Epidermal melanocyte (primary cell): ENCODE results near the gene TMED4.
A peak's percentile ranks its signal among the peaks of the same experiment; 100 is the strongest.
"Not testable (repeated sequence)": the region's sequence is repeated elsewhere in the genome, so short reads cannot be mapped to it uniquely, and the experiment has no call there.

Experiments
- DNase-seq: peaks from one replicate; pipeline ENCODE4 v3.0.0; 2011; ENCODE audit warnings: low spot score; ENCODE audit not compliant: insufficient read length

Gene TMED4

GRCh38 chr7:44607141-44608068, 25.4 kb upstream of the TMED4 start:
- DNase-seq = no peak

DNA sequence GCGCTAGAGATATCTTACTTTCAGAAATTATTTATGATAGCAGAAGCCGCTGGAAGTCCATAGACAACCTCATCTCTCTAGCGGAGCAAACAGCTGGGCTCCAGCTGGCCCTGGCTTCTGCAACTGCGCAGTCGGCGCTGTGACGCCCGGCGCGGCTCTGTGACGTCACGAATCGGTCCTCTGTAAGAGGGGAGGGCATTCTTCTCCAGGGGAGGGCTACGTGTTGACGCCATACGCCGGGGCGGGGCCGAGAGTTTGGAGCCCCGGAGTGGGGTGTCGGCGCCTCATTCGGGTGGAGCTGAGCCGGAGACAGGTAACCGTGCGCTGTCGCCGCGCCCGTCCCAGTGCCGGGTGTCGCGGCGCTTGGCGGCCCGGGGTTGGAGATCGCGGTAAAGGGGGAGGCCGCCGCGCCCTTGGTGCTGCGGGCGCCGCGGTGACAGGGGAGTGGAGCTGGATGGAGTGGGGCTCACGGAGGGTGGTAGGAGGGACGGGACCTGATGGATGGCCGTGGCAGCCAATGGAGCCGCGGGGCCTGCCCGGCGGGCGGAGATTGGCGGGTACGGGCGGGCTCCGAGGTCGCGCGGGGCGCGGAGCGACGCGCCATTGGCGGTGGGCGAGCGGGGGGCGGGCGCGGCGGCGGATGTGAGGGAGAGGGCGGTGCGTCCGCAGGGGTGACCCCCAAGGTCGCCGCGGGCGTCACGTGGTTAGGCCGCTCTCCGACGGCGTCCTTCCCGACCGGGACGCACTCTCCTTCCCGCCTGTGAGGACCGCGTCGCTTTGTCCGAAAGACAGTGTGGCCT, 24.5 kb upstream of the TMED4 start, which contains the start of gene OGDH:
OGDH (plus strand) TSS at position 287 of the 800 bp plus-strand sequence. CDS start 17,717 bp downstream, outside the sequence.
- DNase-seq = peak; percentile 97

DNA sequence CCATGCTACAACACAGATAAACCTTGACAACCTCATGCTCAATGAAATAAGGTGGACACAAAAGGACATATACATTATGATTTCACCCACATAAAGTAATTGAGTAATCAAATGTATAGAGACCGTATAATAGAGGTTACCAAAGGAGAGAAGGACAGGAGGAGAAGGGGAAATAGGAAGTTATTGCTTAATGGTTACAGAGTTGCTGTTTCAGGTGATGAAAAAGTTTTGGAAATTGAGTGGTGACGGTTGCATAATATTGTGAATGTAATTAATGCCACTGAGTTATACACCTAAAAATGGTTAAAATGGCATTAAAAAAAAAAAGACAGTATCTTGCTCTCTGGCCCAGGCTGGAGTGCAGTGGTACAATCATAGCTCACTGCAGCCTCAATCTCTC, 22.9 kb upstream of the TMED4 start:
- DNase-seq = no peak

DNA sequence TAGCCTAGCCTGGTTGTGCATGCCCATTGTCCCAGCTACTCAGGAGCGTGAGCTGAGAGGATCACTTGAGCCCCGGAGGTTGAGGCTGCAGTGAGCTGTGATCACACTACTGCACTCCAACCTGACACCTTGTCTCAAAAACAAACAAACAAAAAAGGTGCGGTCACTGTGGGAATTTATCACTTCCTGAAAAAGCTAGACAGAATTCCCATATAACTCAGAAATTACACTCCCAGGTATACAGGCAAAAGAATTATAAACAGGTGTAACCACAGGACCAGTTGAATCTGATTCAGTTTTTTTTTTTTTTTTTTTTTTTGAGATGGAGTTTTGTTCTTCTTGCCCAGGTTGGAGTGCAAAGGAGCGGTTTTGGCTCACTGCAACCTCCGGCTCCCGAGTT, 21.2 kb upstream of the TMED4 start:
- DNase-seq = no peak

DNA sequence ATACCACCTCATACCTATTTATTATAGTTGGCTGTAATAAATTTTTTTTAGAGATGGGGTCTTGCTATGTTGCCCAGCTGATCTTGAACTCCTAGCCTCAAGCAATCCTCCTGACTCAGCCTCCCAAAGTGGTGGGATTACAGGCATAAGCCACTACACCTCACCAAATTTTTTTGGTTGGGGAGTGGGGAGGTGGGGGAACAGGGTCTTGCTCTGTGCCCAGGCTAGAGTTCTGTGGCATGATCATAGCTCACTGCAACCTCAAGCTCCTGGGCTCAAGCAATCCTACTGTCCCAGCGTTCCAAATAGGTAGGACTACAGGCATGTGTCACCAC, 20.5 kb upstream of the TMED4 start:
- DNase-seq = no peak

DNA sequence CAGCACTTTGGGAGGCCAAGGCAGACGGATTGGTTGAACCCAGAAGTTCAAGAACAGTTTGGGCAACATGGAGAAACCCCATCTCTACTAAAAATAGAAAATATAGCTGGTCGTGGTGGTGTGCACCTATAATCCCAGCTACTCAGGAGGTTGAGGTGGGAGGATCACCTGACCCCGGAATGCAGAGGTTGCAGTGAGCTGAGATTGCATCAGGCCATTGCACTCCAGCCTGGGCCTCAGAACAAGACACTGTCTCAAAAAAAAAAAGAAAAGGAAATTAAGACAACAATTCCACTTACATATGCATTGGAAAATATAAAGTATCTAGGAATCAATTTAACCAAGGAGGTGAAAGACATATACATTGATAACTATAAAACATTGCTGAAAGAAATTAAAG, 17.2 kb upstream of the TMED4 start:
- no peak for DNase-seq

DNA sequence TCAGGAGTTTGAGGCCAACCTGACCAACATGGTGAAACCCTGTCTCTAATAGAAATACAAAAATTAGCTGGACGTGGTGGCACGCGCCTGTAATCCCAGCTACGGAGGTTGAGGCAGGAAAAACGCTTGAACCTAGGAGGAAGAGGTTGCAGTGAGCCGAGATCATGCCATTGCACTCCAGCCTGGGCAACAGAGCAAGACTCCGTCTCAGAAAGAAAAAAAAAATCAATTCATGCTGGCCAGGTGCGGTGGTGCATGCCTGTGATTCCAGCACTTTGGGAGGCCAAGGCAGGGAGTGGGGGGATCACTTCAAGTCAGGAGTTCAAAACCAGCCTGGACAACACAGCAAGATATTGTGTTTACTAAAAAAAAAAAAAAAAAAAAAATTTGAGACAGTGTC, 15.2 kb upstream of the TMED4 start:
- not testable (repeated sequence) for DNase-seq

DNA sequence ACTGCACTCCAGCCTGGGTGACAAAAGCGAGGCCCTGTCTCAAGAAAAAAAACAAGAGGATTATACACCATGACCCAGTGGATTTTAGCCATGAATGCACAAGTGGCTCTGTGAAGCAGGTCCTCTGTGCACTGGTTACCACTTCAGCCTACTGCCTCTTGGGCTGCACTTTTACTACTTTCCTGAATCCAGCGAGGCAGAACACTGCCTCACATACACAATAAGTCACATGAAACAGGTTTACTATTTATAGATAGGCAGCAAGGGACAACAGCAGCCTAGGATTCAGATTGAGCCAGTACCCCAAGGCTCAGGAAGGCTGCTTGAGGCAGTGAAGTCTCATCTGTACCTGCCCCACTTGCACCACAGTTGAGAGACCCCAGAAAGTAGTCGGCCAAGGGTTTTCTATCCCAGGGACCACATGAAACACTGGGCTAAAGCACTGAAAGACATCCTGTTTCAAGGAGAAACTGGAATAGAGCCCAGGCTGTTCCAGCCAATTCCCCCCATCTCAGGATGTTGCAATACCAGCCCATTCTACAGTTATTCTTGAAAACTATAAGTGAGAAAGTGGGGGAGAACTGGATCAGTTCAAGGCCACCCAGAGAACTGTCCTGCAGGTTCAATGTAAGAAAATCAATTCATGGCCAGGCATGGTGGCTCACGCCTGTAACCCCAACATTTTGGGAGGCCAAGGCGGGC, 14.1 kb upstream of the TMED4 start:
- DNase-seq = no peak

DNA sequence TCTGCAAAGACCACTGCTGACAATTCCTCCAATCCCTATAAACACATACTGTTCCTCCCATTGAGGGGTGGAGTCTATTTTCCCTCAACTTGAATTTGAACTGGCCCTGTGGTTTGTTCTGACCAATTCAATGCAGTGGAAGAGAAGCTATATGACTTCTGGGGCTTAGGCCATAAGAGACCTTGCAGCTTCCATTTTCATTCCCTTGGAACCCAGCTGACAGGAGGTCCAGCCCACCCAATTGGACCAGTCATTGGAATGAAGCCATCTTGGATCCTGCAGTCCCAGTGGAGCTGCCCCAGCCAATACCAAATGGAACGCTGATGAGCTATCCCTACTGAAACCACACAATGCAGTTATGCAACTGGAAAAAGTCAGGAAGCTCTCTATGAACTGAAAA, 8.9 kb upstream of the TMED4 start:
- DNase-seq = no peak

- no peak for DNase-seq
Measured at GRCh38 chr7:44587843-44588711, 6.0 kb upstream of the TMED4 start.

DNA sequence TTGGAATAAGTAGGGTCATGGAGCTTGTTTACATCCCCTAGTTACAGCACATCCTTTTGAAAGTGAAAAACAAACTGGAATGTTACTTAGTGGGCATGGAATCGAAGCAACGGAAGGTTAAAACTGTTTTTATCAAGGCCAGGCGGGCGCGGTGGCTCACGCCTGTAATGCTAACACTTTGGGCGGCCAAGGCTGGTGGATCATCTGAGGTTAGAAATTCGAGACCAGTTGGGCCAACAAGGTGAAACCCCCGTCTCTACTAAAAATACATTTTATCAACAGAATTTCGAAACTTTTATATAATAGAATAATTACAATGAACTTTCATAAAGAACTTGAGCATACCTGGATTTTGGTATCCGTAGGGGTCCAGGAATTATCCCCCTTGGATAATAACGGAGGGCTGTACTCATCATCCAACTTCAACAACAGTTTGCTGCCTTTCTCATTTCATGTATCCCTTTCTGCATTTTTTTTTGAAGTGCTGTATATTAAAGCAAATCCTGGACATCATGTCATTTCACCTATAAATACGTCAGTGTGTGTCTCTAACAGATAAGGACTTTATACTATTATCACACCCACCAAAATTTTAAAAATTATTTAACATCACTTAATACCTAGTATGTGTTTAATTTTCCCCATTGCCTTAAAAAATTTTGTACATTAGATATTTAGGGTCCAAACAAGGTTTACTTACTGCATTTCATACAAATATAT, 1.3 kb upstream of the TMED4 start:
- DNase-seq = no peak

- no peak for DNase-seq
Measured at GRCh38 chr7:44580945-44581878, 819 bp downstream of the TMED4 start.

DNA sequence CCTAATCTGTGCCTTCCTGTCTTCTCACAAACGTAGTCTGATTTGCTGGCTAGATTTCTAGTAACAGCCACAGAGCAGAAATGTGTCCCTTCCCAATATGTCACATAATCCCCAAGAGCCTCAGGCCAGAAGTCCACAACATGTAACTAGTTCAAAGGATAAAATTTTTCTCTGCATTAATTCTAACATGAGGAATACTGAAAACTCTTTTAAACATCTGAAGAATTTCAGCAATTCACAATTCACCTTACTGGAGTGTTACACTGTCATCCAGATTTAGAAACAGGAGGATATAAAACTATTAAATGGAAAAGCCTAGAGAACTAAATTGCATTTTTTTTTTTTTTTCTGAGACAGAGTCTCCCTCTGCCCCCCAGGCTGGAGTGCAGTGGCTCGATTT, 5.8 kb downstream of the TMED4 start:
- DNase-seq = no peak

DNA sequence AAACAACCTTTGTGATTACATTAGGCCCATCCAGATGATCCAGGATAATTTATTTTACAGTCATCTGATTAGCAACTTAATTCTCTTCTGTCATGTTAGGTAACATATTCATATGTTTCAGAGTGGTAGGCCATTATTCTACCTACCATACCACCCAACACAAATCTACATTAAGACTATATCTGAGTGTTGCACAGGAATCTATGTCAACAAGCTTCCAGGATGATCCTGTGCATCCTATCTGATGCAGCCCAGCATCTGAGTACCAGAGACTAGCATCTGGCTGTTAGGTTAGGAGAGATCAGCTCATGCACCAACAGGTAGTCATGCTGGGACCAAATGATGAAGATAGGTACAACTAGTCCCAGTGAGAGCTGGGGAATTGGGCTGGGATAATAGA, 7.0 kb downstream of the TMED4 start:
- no peak for DNase-seq

DNA sequence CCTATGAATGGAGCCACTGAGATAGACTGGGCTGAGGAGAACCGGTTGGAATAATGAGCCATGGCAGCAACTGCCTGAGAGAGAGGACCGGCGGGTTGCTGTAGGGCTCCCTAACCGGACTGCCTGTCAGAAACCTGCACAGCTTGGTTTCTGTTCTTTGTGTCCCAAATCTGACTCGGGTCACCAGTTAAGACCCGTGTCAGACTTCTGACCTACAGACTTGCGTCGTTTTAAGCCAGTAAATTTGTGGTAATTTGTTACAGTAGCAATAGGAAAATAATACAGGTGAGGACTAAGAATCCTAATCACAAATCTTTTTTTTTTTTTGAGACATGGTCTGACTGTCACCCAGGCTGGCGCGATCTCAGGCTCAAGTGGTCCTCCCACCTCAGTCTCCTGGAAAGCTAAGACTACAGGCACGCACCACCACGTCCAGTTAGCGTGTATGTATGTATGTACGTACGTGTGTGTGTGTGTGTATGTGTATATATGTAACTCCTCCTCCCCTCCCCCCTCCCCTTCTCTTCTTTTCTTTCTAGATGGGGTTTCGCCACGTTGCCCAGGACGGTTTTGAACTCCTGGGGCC, 7.7 kb downstream of the TMED4 start:
- no peak for DNase-seq

GRCh38 chr7:44573464-44574286, 8.4 kb downstream of the TMED4 start, which contains the start of gene DDX56:
Gene DDX56, minus strand, starts transcription at chr7:44573908. Its CDS starts 13 bp downstream, at chr7:44573895.
- peak; percentile 93 for DNase-seq

DNA sequence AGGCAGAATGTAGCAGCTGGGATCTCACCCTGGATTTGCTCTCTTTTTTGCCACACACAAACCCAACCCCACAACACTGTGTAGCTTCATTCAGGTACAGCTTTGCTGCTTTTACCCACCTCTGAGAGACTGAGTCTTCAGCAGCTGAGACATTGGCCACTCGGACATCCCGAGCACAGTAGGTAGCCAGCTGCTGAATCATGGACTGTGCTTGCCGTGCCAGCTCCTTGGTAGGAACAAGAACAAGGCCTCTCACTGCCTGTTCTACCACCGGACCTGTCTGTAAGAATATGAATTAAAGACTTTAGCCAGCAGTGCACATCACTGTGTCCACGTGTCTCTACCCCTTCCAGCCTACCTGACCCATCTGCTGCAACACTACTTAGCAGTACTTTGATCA, 9.3 kb downstream of the TMED4 start:
- DNase-seq = no peak

GRCh38 chr7:44569959-44570358, 12.1 kb downstream of the TMED4 start:
- DNase-seq = no peak
